ENCODE data around the gene FAM53B. TPM values are rescaled to one million over a fixed set of nuclear protein-coding genes. Genes with fewer than 3 reads are reported as not detected.
"Not testable (repeated sequence)": the region's sequence is repeated elsewhere in the genome, so short reads cannot be mapped to it uniquely, and the experiment has no call there.

FAM53B gene
- total RNA-seq (10 to 100 TPM; 25.5 to 51.5 (median 28.6) TPM), polyA plus RNA-seq (10 to 100 TPM in 1 of 2 donors, 1 to 10 TPM in 1; 3.9 to 18.8 TPM), total RNA-seq (60.3 reads per million, percentile 75 among the genes with 10 or more reads in this experiment)

GRCh38 chr10:124744102-124745050, at the start of gene FAM53B:
TSS of gene FAM53B (minus strand) at chr10:124744378. CDS start at chr10:124706713, 37,665 bp downstream.
- DNase-seq (peak; percentile 74 to 86 (median 82)), ATAC-seq (peak; percentile 88)
- H3K27ac Mint-ChIP-seq, result peak within 1 kb of the TSS; percentile 87 to 96 (median 94)
- Histone ChIP-seq H3K27ac (ENCODE audit: low read depth, low read length) (peak within 1 kb of the TSS; percentile 60), H3K9me3 (ENCODE audit: control insufficient read depth in 2 of 3, low read length in 3 of 3) (no peaks in the 10 kb centered on the region), H3K27me3 (ENCODE audit: control insufficient read depth in 2 of 2, insufficient read depth in 2 of 2, low read length in 2 of 2) (no peaks in the 10 kb centered on the region), H3K36me3 (ENCODE audit: control insufficient read depth in 2 of 3, insufficient read depth in 3 of 3, low read length in 3 of 3) (peaks cover 0 to 4% (median 0%) of the 10 kb centered on the region in 3 experiments), H3K4me1 (ENCODE audit: control insufficient read depth in 2 of 2, insufficient read depth in 2 of 2, low read length in 2 of 2) (peaks cover 33 to 39% of the 10 kb centered on the region in 2 donors), H3K4me3 (ENCODE audit: low read length) (peak within 1 kb of the TSS; percentile 61)
- H3K9me3 Mint-ChIP-seq, result no peaks in the 10 kb centered on the region
- intact Hi-C loops (cut with micrococcal nuclease), result loop anchor here (1.0 to 10.0 kb wide), 14 partner anchors 47 to 750 kb away; partner anchors contain the start of genes ABRAXAS2 (in 2 of the 2), EEF1AKMT2 (in 2 of the 2), OAT (in 2 of the 2) and LHPP (in 1 of the 2)
- CTCF ChIA-PET, result interaction anchor here (0.6 to 6.1 kb wide), 14 partner anchors 9 to 341 kb away, joined by 3 to 110 read pairs (median 5); partner anchors contain the start of gene EEF1AKMT2
- H3K4me3 Mint-ChIP-seq, result peak within 1 kb of the TSS; percentile 94 to 99 (median 98)
- POLR2A ChIA-PET, result interaction anchor here (0.7 to 2.0 kb wide), 6 partner anchors 26 to 214 kb away, joined by 3 to 8 read pairs (median 4); partner anchors contain the start of gene EEF1AKMT2
- peaks cover 0 to 19% (median 0%) of the 10 kb centered on the region in 5 donors for H3K36me3 Mint-ChIP-seq
- H3K27me3 Mint-ChIP-seq, result peaks cover 0 to 23% (median 0%) of the 10 kb centered on the region in 5 donors
- peaks cover 27 to 60% (median 49%) of the 10 kb centered on the region in 7 donors for H3K4me1 Mint-ChIP-seq

GRCh38 chr10:124792998-124793352, 48.8 kb upstream of the FAM53B start:
- ATAC-seq (no peak), DNase-seq (no peak)
- intact Hi-C loops (cut with micrococcal nuclease), result loop anchor here (1.0 to 5.0 kb wide), 4 partner anchors 34 to 376 kb away; partner anchors contain the start of gene OAT (in 1 of the 2)
- Histone ChIP-seq H3K27me3 (ENCODE audit: control insufficient read depth in 2 of 2, insufficient read depth in 2 of 2, low read length in 2 of 2) (no peaks in the 10 kb centered on the region), H3K27ac (ENCODE audit: low read depth, low read length) (no peak overlapping the region), H3K9me3 (ENCODE audit: control insufficient read depth in 2 of 3, low read length in 3 of 3) (no peaks in the 10 kb centered on the region), H3K4me1 (ENCODE audit: control insufficient read depth in 2 of 2, insufficient read depth in 2 of 2, low read length in 2 of 2) (peaks cover 5 to 9% of the 10 kb centered on the region in 2 donors), H3K36me3 (ENCODE audit: control insufficient read depth in 2 of 3, insufficient read depth in 3 of 3, low read length in 3 of 3) (peaks cover 0 to 11% (median 5%) of the 10 kb centered on the region in 3 experiments), H3K4me3 (ENCODE audit: low read length) (no peak overlapping the region)
- H3K4me3 Mint-ChIP-seq, result peak overlapping the region; percentile 90 to 100 (median 98)
- H3K4me1 Mint-ChIP-seq, result peaks cover 11 to 30% (median 21%) of the 10 kb centered on the region in 7 donors
- CTCF ChIA-PET, result no interaction called here
- POLR2A ChIA-PET, result interaction anchor here (1.4 kb wide), 1 partner anchor 157 kb away, joined by 4 read pairs; no protein-coding TSS in a partner anchor
- peaks cover 0 to 10% (median 0%) of the 10 kb centered on the region in 5 donors for H3K27me3 Mint-ChIP-seq
- H3K9me3 Mint-ChIP-seq, result peaks cover 0 to 1% (median 0%) of the 10 kb centered on the region in 11 donors
- peak overlapping the region; percentile 86 to 96 (median 94) for H3K27ac Mint-ChIP-seq
- H3K36me3 Mint-ChIP-seq, result peaks cover 3 to 10% (median 4%) of the 10 kb centered on the region in 5 donors

- H3K4me1 Mint-ChIP-seq, result peaks cover 11 to 30% (median 21%) of the 10 kb centered on the region in 7 donors
- H3K36me3 Mint-ChIP-seq, result peaks cover 5 to 13% (median 8%) of the 10 kb centered on the region in 5 donors
- intact Hi-C loops (cut with micrococcal nuclease), result loop anchor here (1.0 to 5.0 kb wide), 8 partner anchors 10 to 374 kb away; partner anchors contain the start of genes ABRAXAS2 (in 2 of the 2), FAM53B (in 2 of the 2), LHPP (in 1 of the 2) and OAT (in 1 of the 2)
- no peaks in the 10 kb centered on the region for H3K27me3 ChIP-seq (ENCODE audit: control insufficient read depth in 2 of 2, insufficient read depth in 2 of 2, low read length in 2 of 2)
- peaks cover 5 to 9% of the 10 kb centered on the region in 2 donors for H3K4me1 ChIP-seq (ENCODE audit: control insufficient read depth in 2 of 2, insufficient read depth in 2 of 2, low read length in 2 of 2)
- ChIA-PET CTCF (interaction anchor here (0.9 to 1.0 kb wide), 2 partner anchors 46 to 124 kb away, joined by 3 read pairs; no protein-coding TSS in a partner anchor), POLR2A (interaction anchor here (0.6 to 2.2 kb wide), 5 partner anchors 10 to 261 kb away, joined by 3 to 27 read pairs (median 6); partner anchors contain the start of gene ABRAXAS2)
- H3K36me3 ChIP-seq (ENCODE audit: control insufficient read depth in 2 of 3, insufficient read depth in 3 of 3, low read length in 3 of 3), result peaks cover 0 to 19% (median 6%) of the 10 kb centered on the region in 3 experiments
- peaks cover 0 to 1% (median 0%) of the 10 kb centered on the region in 11 donors for H3K9me3 Mint-ChIP-seq
- H3K27me3 Mint-ChIP-seq, result peaks cover 0 to 7% (median 0%) of the 10 kb centered on the region in 5 donors
- DNase-seq (peak; percentile 68 to 88 (median 81)), ATAC-seq (peak; percentile 99)
- H3K4me3 ChIP-seq (ENCODE audit: low read length), result peak within 1 kb of the TSS; percentile 92
- no peaks in the 10 kb centered on the region for H3K9me3 ChIP-seq (ENCODE audit: control insufficient read depth in 2 of 3, low read length in 3 of 3)
- H3K4me3 Mint-ChIP-seq, result peak within 1 kb of the TSS; percentile 90 to 100 (median 98)
- peak within 1 kb of the TSS; percentile 77 for H3K27ac ChIP-seq (ENCODE audit: low read depth, low read length)
- H3K27ac Mint-ChIP-seq, result peak within 1 kb of the TSS; percentile 89 to 96 (median 95)
Measured at GRCh38 chr10:124791547-124792348, 47.6 kb upstream of the FAM53B start, which contains the start of gene EEF1AKMT2. TSS of gene EEF1AKMT2 (minus strand) at chr10:124791887. CDS start at chr10:124791833, 54 bp downstream.

GRCh38 chr10:124782900-124783299, 38.7 kb upstream of the FAM53B start:
- H3K4me3 Mint-ChIP-seq; DNase-seq; intact Hi-C loops (cut with micrococcal nuclease); ATAC-seq; H3K27me3 Mint-ChIP-seq; H3K9me3 Mint-ChIP-seq; H3K4me1 ChIP-seq (ENCODE audit: control insufficient read depth in 2 of 2, insufficient read depth in 2 of 2, low read length in 2 of 2); H3K4me3 ChIP-seq (ENCODE audit: low read length); H3K27me3 ChIP-seq (ENCODE audit: control insufficient read depth in 2 of 2, insufficient read depth in 2 of 2, low read length in 2 of 2); H3K27ac ChIP-seq (ENCODE audit: low read depth, low read length); H3K9me3 ChIP-seq (ENCODE audit: control insufficient read depth in 2 of 3, low read length in 3 of 3); H3K27ac Mint-ChIP-seq; POLR2A ChIA-PET; CTCF ChIA-PET: not testable (repeated sequence)
- peaks cover 0 to 21% (median 5%) of the 10 kb centered on the region in 3 experiments for H3K36me3 ChIP-seq (ENCODE audit: control insufficient read depth in 2 of 3, insufficient read depth in 3 of 3, low read length in 3 of 3)
- peaks cover 5 to 32% (median 20%) of the 10 kb centered on the region in 5 donors for H3K36me3 Mint-ChIP-seq
- peaks cover 0 to 11% (median 3%) of the 10 kb centered on the region in 7 donors for H3K4me1 Mint-ChIP-seq

GRCh38 chr10:124768791-124769190, 24.6 kb upstream of the FAM53B start:
- DNase-seq (no peak), ATAC-seq (no peak)
- no peak overlapping the region for H3K4me3 Mint-ChIP-seq
- peaks cover 0 to 37% (median 3%) of the 10 kb centered on the region in 3 experiments for H3K36me3 ChIP-seq (ENCODE audit: control insufficient read depth in 2 of 3, insufficient read depth in 3 of 3, low read length in 3 of 3)
- no peaks in the 10 kb centered on the region for H3K9me3 ChIP-seq (ENCODE audit: control insufficient read depth in 2 of 3, low read length in 3 of 3)
- H3K4me1 ChIP-seq (ENCODE audit: control insufficient read depth in 2 of 2, insufficient read depth in 2 of 2, low read length in 2 of 2), result no peaks in the 10 kb centered on the region
- H3K4me1 Mint-ChIP-seq, result peaks cover 0 to 5% (median 0%) of the 10 kb centered on the region in 7 donors
- CTCF ChIA-PET, result no interaction called here
- intact Hi-C loops (cut with micrococcal nuclease), result no loop called here
- POLR2A ChIA-PET, result no interaction called here
- H3K27me3 ChIP-seq (ENCODE audit: control insufficient read depth in 2 of 2, insufficient read depth in 2 of 2, low read length in 2 of 2), result no peaks in the 10 kb centered on the region
- H3K27me3 Mint-ChIP-seq, result no peaks in the 10 kb centered on the region
- peaks cover 9 to 53% (median 30%) of the 10 kb centered on the region in 5 donors for H3K36me3 Mint-ChIP-seq
- H3K27ac ChIP-seq (ENCODE audit: low read depth, low read length), result no peak overlapping the region
- H3K4me3 ChIP-seq (ENCODE audit: low read length), result no peak overlapping the region
- H3K27ac Mint-ChIP-seq, result peak overlapping the region in 1 of 9 donors; percentile 9
- H3K9me3 Mint-ChIP-seq, result peaks cover 0 to 1% (median 0%) of the 10 kb centered on the region in 11 donors

Measured in naive thymus-derived CD4-positive, alpha-beta T cell (primary cell).